Kidney epithelial cell (primary cell): ENCODE results near the gene TEKT5. TPM values are rescaled to one million over a fixed set of nuclear protein-coding genes. Genes with fewer than 3 reads are reported as not detected.

Experiments used
- DNase-seq: peaks from one replicate; pipeline ENCODE4 v3.0.0-alpha.2; 2010; ENCODE audit warnings: low read depth
- H3K27me3 ChIP-seq: 2 replicates; pipeline ENCODE4 v1.6.0; 2011; ENCODE audit warnings: low read length; ENCODE audit not compliant: control insufficient read depth, insufficient read depth
- H3K36me3 ChIP-seq: 2 replicates; pipeline ENCODE4 v1.5.1; 2011; ENCODE audit warnings: low read length; ENCODE audit not compliant: control insufficient read depth, insufficient read depth
- H3K4me3 ChIP-seq: 2 replicates; pipeline ENCODE4 v1.5.1; 2011; ENCODE audit warnings: low read depth, mild to moderate bottlenecking, control low read depth, low read length
- CTCF ChIP-seq: IDR thresholded peaks from 2 replicates; pipeline ENCODE4 v1.5.1; 2011; ENCODE audit warnings: mild to moderate bottlenecking, moderate library complexity, low read length, control low read depth, inconsistent platforms; ENCODE audit not compliant: insufficient read depth, poor library complexity, severe bottlenecking
- total RNA-seq: library from RNA; depleted of rRNA; stranded (reverse); fragments of >200 nt; gene quantifications from 2 replicates; pipeline ENCODE4 v1.2.3, GENCODE V29; 2015

TEKT5 gene
- total RNA-seq, 1 donor from 2014 or later: 0.04 TPM

- no peak overlapping the region for H3K4me3 ChIP-seq
- TF ChIP-seq CTCF: no peak
Measured at GRCh38 chr16:10646581-10647263, 48.0 kb downstream of the TEKT5 start.

GRCh38 chr16:10646228-10646580, 48.5 kb downstream of the TEKT5 start:
- TF ChIP-seq CTCF: no peak
- no peak for DNase-seq
- Histone ChIP-seq H3K4me3 (no peak overlapping the region), H3K36me3 (no peaks in the 10 kb centered on the region), H3K27me3 (no peaks in the 10 kb centered on the region)

More at GRCh38 chr16:10646581-10647263, 48.0 kb downstream of the TEKT5 start:
- Histone ChIP-seq H3K27me3 (no peaks in the 10 kb centered on the region), H3K36me3 (no peaks in the 10 kb centered on the region)
- no peak for DNase-seq

- no peak for TF ChIP-seq CTCF
- no peak overlapping the region for H3K4me3 ChIP-seq
- no peaks in the 10 kb centered on the region for H3K36me3 ChIP-seq
- no peaks in the 10 kb centered on the region for H3K27me3 ChIP-seq
- no peak for DNase-seq
Measured at GRCh38 chr16:10644092-10644491, 50.6 kb downstream of the TEKT5 start.

GRCh38 chr16:10642964-10643363, 51.8 kb downstream of the TEKT5 start:
- TF ChIP-seq CTCF: no peak
- no peaks in the 10 kb centered on the region for H3K36me3 ChIP-seq
- H3K4me3 ChIP-seq: no peak overlapping the region
- DNase-seq: no peak
- H3K27me3 ChIP-seq: no peaks in the 10 kb centered on the region

- no peaks in the 10 kb centered on the region for H3K27me3 ChIP-seq
- no peak for DNase-seq
- no peaks in the 10 kb centered on the region for H3K36me3 ChIP-seq
- no peak for TF ChIP-seq CTCF
- no peak overlapping the region for H3K4me3 ChIP-seq
Measured at GRCh38 chr16:10641953-10642949, 52.5 kb downstream of the TEKT5 start.

- no peak for TF ChIP-seq CTCF
- H3K27me3 ChIP-seq: no peaks in the 10 kb centered on the region
- no peak for DNase-seq
- H3K4me3 ChIP-seq: no peak overlapping the region
- H3K36me3 ChIP-seq: no peaks in the 10 kb centered on the region
Measured at GRCh38 chr16:10641555-10641952, 53.2 kb downstream of the TEKT5 start.
